Effector memory CD4-positive, alpha-beta T cell (primary cell): ENCODE data around the gene DGKG.

ENCODE experiments used
- DNase-seq, 3 donors: peaks; one replicate each; pipeline ENCODE4 v3.0.0-alpha.2; 2020
- H3K27ac ChIP-seq: 2 replicates; pipeline ENCODE4 v1.7.0; 2013; ENCODE audit warnings: mild to moderate bottlenecking, low read length, moderate library complexity; ENCODE audit not compliant: insufficient read depth, poor library complexity, severe bottlenecking
- H3K27me3 ChIP-seq: replicated peaks from 2 replicates; pipeline ENCODE4 v1.7.0; 2013; ENCODE audit warnings: mild to moderate bottlenecking, low read length; ENCODE audit not compliant: insufficient read depth, control insufficient read depth, poor library complexity, severe bottlenecking
- H3K36me3 ChIP-seq: 2 replicates; pipeline ENCODE4 v1.7.0; 2013; ENCODE audit warnings: mild to moderate bottlenecking, low read length, moderate library complexity; ENCODE audit not compliant: control insufficient read depth, insufficient read depth
- H3K4me1 ChIP-seq: 2 replicates; pipeline ENCODE4 v1.7.0; 2013; ENCODE audit warnings: low read length, mild to moderate bottlenecking; ENCODE audit not compliant: control insufficient read depth, insufficient read depth, poor library complexity, severe bottlenecking
- H3K4me3 ChIP-seq: 2 replicates; pipeline ENCODE4 v1.7.0; 2013; ENCODE audit warnings: low read length, low read depth, mild to moderate bottlenecking; ENCODE audit not compliant: insufficient read depth, poor library complexity, severe bottlenecking
- H3K9me3 ChIP-seq: 2 replicates; pipeline ENCODE4 v1.7.0; 2013; ENCODE audit warnings: mild to moderate bottlenecking, low read length, moderate library complexity; ENCODE audit not compliant: control insufficient read depth

DGKG gene

GRCh38 chr3:186320862-186321568 lies 41.0 kb downstream of the DGKG start:
- H3K9me3 ChIP-seq, result no peaks in the 10 kb centered on the region
- no peak for DNase-seq
- no peak overlapping the region for H3K27ac ChIP-seq

GRCh38 chr3:186319945-186320344 lies 42.1 kb downstream of the DGKG start:
- Histone ChIP-seq H3K27me3 (no peaks in the 10 kb centered on the region), H3K4me1 (no peaks in the 10 kb centered on the region), H3K9me3 (no peaks in the 10 kb centered on the region), H3K27ac (no peak overlapping the region), H3K36me3 (no peaks in the 10 kb centered on the region), H3K4me3 (no peak overlapping the region)
- DNase-seq, result no peak

More at GRCh38 chr3:186320862-186321568, 41.0 kb downstream of the DGKG start:
- no peaks in the 10 kb centered on the region for H3K4me1 ChIP-seq
- H3K36me3 ChIP-seq, result no peaks in the 10 kb centered on the region
- no peaks in the 10 kb centered on the region for H3K27me3 ChIP-seq
- no peak overlapping the region for H3K4me3 ChIP-seq

GRCh38 chr3:186318135-186318534 lies 43.9 kb downstream of the DGKG start:
- Histone ChIP-seq H3K9me3 (no peaks in the 10 kb centered on the region), H3K27ac (no peak overlapping the region), H3K4me1 (no peaks in the 10 kb centered on the region), H3K4me3 (no peak overlapping the region), H3K36me3 (no peaks in the 10 kb centered on the region), H3K27me3 (no peaks in the 10 kb centered on the region)
- no peak for DNase-seq

GRCh38 chr3:186317478-186317877 lies 44.6 kb downstream of the DGKG start:
- no peaks in the 10 kb centered on the region for H3K4me1 ChIP-seq
- H3K27ac ChIP-seq, result no peak overlapping the region
- no peak for DNase-seq
- no peaks in the 10 kb centered on the region for H3K9me3 ChIP-seq
- no peak overlapping the region for H3K4me3 ChIP-seq
- H3K36me3 ChIP-seq, result no peaks in the 10 kb centered on the region
- H3K27me3 ChIP-seq, result no peaks in the 10 kb centered on the region

- no peak overlapping the region for H3K27ac ChIP-seq
- DNase-seq, result no peak
- H3K36me3 ChIP-seq, result no peaks in the 10 kb centered on the region
- no peak overlapping the region for H3K4me3 ChIP-seq
- no peaks in the 10 kb centered on the region for H3K27me3 ChIP-seq
- no peaks in the 10 kb centered on the region for H3K4me1 ChIP-seq
- no peaks in the 10 kb centered on the region for H3K9me3 ChIP-seq
These were observed 45.3 kb downstream of the DGKG start for GRCh38 chr3:186316666-186317260.

GRCh38 chr3:186315581-186316354 lies 46.3 kb downstream of the DGKG start:
- no peaks in the 10 kb centered on the region for H3K36me3 ChIP-seq
- H3K27me3 ChIP-seq, result no peaks in the 10 kb centered on the region
- H3K9me3 ChIP-seq, result no peaks in the 10 kb centered on the region
- H3K4me1 ChIP-seq, result no peaks in the 10 kb centered on the region
- no peak overlapping the region for H3K27ac ChIP-seq
- DNase-seq, result no peak
- H3K4me3 ChIP-seq, result no peak overlapping the region

GRCh38 chr3:186314896-186315295 lies 47.1 kb downstream of the DGKG start:
- no peaks in the 10 kb centered on the region for H3K4me1 ChIP-seq
- H3K36me3 ChIP-seq, result no peaks in the 10 kb centered on the region
- no peak for DNase-seq

GRCh38 chr3:186311441-186311840 lies 50.6 kb downstream of the DGKG start:
- Histone ChIP-seq H3K27me3 (no peaks in the 10 kb centered on the region), H3K4me3 (no peak overlapping the region), H3K27ac (no peak overlapping the region), H3K9me3 (no peaks in the 10 kb centered on the region), H3K36me3 (no peaks in the 10 kb centered on the region), H3K4me1 (no peaks in the 10 kb centered on the region)
- no peak for DNase-seq

More at GRCh38 chr3:186314896-186315295, 47.1 kb downstream of the DGKG start:
- no peak overlapping the region for H3K4me3 ChIP-seq
- no peaks in the 10 kb centered on the region for H3K27me3 ChIP-seq
- H3K27ac ChIP-seq, result no peak overlapping the region
- H3K9me3 ChIP-seq, result no peaks in the 10 kb centered on the region

GRCh38 chr3:186308549-186308948 lies 53.5 kb downstream of the DGKG start:
- Histone ChIP-seq H3K9me3 (no peaks in the 10 kb centered on the region), H3K4me1 (no peaks in the 10 kb centered on the region), H3K27me3 (no peaks in the 10 kb centered on the region), H3K27ac (no peak overlapping the region), H3K36me3 (no peaks in the 10 kb centered on the region), H3K4me3 (no peak overlapping the region)
- no peak for DNase-seq
